Neural cell (in vitro differentiated cells): ENCODE data around the gene NT5C2. TPM values are rescaled to one million over a fixed set of nuclear protein-coding genes. Genes with fewer than 3 reads are reported as not detected.

Source experiments
- H2AFZ ChIP-seq: fragments of 200-600, 300-800 bp; sonication (generic), shearing (Covaris generic); 2 replicates; pipeline ENCODE4 v1.6.0; 2014; ENCODE audit warnings: low read depth, mild to moderate bottlenecking, antibody characterized with exemption, low read length, moderate library complexity
- H3F3A ChIP-seq: fragments of 200-600 bp; shearing (Covaris generic); 2 replicates; pipeline ENCODE4 v1.6.1; 2016; ENCODE audit warnings: mild to moderate bottlenecking, moderate library complexity, mixed read lengths, antibody characterized with exemption, low read length; ENCODE audit not compliant: insufficient read depth, poor library complexity, severe bottlenecking
- H3K27ac ChIP-seq: fragments of 200-600, 300-800 bp; sonication (generic), shearing (Covaris generic); 2 replicates; pipeline ENCODE4 v1.5.1; 2014; ENCODE audit warnings: mild to moderate bottlenecking, low read length, moderate library complexity
- H3K27me3 ChIP-seq: fragments of 300-800, 200-600 bp; sonication (generic), shearing (Covaris generic); 2 replicates; pipeline ENCODE4 v1.6.0; 2014; ENCODE audit warnings: mild to moderate bottlenecking, low read depth, low read length, moderate library complexity; ENCODE audit not compliant: insufficient read depth
- H3K36me3 ChIP-seq: fragments of 300-800, 200-600 bp; sonication (generic), shearing (Covaris generic); 2 replicates; pipeline ENCODE4 v1.5.1; 2014; ENCODE audit warnings: mild to moderate bottlenecking, antibody characterized with exemption, low read length, moderate library complexity; ENCODE audit not compliant: insufficient read depth
- H3K4me2 ChIP-seq: fragments of 300-800, 200-600 bp; sonication (generic), shearing (Covaris generic); 2 replicates; pipeline ENCODE4 v1.6.0; 2014; ENCODE audit warnings: mild to moderate bottlenecking, low read length
- H3K4me3 ChIP-seq: fragments of 300-800, 200-600 bp; sonication (generic), shearing (Covaris generic); 2 replicates; pipeline ENCODE4 v1.5.1; 2014; ENCODE audit warnings: mild to moderate bottlenecking, low read length, moderate library complexity
- H3K79me2 ChIP-seq: fragments of 200-600 bp; shearing (Covaris generic); replicated peaks from 2 replicates; pipeline ENCODE4 v1.6.0; 2014; ENCODE audit warnings: mild to moderate bottlenecking, low read length, moderate library complexity; ENCODE audit not compliant: insufficient read depth
- H3K9ac ChIP-seq: fragments of 300-800, 200-600 bp; sonication (generic), shearing (Covaris generic); 2 replicates; pipeline ENCODE4 v1.6.1; 2016; ENCODE audit warnings: mild to moderate bottlenecking, low read length, mixed read lengths
- H3K9me2 ChIP-seq: fragments of 200-600 bp; shearing (Covaris generic); 2 replicates; pipeline ENCODE4 v1.6.1; 2016; ENCODE audit warnings: mild to moderate bottlenecking, low read length, mixed read lengths; ENCODE audit not compliant: insufficient read depth
- H3K9me3 ChIP-seq: fragments of 200-600, 300-800 bp; sonication (generic), shearing (Covaris generic); 2 replicates; pipeline ENCODE4 v1.6.1; 2016; ENCODE audit warnings: mild to moderate bottlenecking, mixed run types, low read length, moderate library complexity, mixed read lengths
- H4K20me1 ChIP-seq: fragments of 200-600 bp; shearing (Covaris generic); 2 replicates; pipeline ENCODE4 v1.6.1; 2016; ENCODE audit warnings: mild to moderate bottlenecking, mixed run types; ENCODE audit not compliant: insufficient read depth
- CTCF ChIP-seq: fragments of 450-650 bp; IDR thresholded peaks from 2 replicates; pipeline ENCODE4 v1.5.1; 2014; ENCODE audit warnings: antibody characterized with exemption, mild to moderate bottlenecking, moderate library complexity; ENCODE audit not compliant: poor library complexity, severe bottlenecking
- EP300 ChIP-seq: fragments of 450-650 bp; conservative IDR thresholded peaks from 2 replicates; pipeline ENCODE4 v1.6.1; 2014; ENCODE audit warnings: antibody characterized with exemption, mild to moderate bottlenecking, moderate library complexity; ENCODE audit not compliant: poor library complexity, severe bottlenecking
- EZH2 ChIP-seq: fragments of 200-600, 300-800 bp; shearing (Covaris generic), sonication (generic); IDR thresholded peaks from 2 replicates; pipeline ENCODE4 v1.6.1; 2014; ENCODE audit warnings: antibody characterized with exemption, low read length, borderline replicate concordance, mild to moderate bottlenecking; ENCODE audit not compliant: insufficient read depth, poor library complexity, severe bottlenecking
- MXI1 ChIP-seq: fragments of 450-650 bp; conservative IDR thresholded peaks from 2 replicates; pipeline ENCODE4 v1.6.1; 2014; ENCODE audit warnings: antibody characterized with exemption, mild to moderate bottlenecking; ENCODE audit not compliant: poor library complexity, severe bottlenecking
- POLR2AphosphoS5 ChIP-seq: IDR thresholded peaks from 2 replicates; pipeline ENCODE4 v1.6.1; 2012
- RAD21 ChIP-seq: fragments of 450-650 bp; conservative IDR thresholded peaks from 2 replicates; pipeline ENCODE4 v1.6.1; 2014; ENCODE audit warnings: antibody characterized with exemption, mild to moderate bottlenecking, moderate library complexity
- REST ChIP-seq: IDR thresholded peaks from 2 replicates; pipeline ENCODE4 v1.6.1; 2012; ENCODE audit warnings: borderline replicate concordance
- SMC3 ChIP-seq: fragments of 450-650 bp; conservative IDR thresholded peaks from 2 replicates; pipeline ENCODE4 v1.6.1; 2014; ENCODE audit warnings: antibody characterized with exemption, mild to moderate bottlenecking, moderate library complexity; ENCODE audit not compliant: poor library complexity
- TAF1 ChIP-seq: IDR thresholded peaks from 2 replicates; pipeline ENCODE4 v1.6.1; 2012; ENCODE audit warnings: low read depth
- polyA plus RNA-seq: library from polyadenylated mRNA; depleted of rRNA; stranded (reverse); fragments of >200 nt; gene quantifications from 2 replicates; pipeline ENCODE4 v1.2.3, GENCODE V29; 2014

The NT5C2 gene
- polyA plus RNA-seq, 1 donor from 2014 or later: 190 TPM

- H3K9me3 ChIP-seq: no peaks in the 10 kb centered on the region
- no peaks in the 10 kb centered on the region for H3K79me2 ChIP-seq
- no peaks in the 10 kb centered on the region for H3F3A ChIP-seq
- no peak for TF ChIP-seq SMC3
- no peak for TF ChIP-seq EZH2
- no peak for TF ChIP-seq TAF1
- no peak for TF ChIP-seq MXI1
- TF ChIP-seq CTCF: no peak
- TF ChIP-seq REST: no peak
- TF ChIP-seq POLR2AphosphoS5: no peak
- no peak for TF ChIP-seq RAD21
- TF ChIP-seq EP300: no peak
- H3K27me3 ChIP-seq: no peaks in the 10 kb centered on the region
- no peak overlapping the region for H2AFZ ChIP-seq
- no peak overlapping the region for H3K27ac ChIP-seq
- H3K9me2 ChIP-seq: no peaks in the 10 kb centered on the region
- no peak overlapping the region for H3K4me3 ChIP-seq
- no peaks in the 10 kb centered on the region for H4K20me1 ChIP-seq
- no peak overlapping the region for H3K9ac ChIP-seq
- H3K4me2 ChIP-seq: no peak overlapping the region
- no peaks in the 10 kb centered on the region for H3K36me3 ChIP-seq
These were observed 143.8 kb downstream of the NT5C2 start for GRCh38 chr10:103049237-103049636.

- H3K4me2 ChIP-seq: no peak overlapping the region
- no peaks in the 10 kb centered on the region for H3K9me3 ChIP-seq
- TF ChIP-seq RAD21 (no peak), EP300 (no peak), REST (no peak), EZH2 (no peak), SMC3 (no peak), TAF1 (no peak), CTCF (no peak), MXI1 (no peak), POLR2AphosphoS5 (no peak)
These were observed 145.7 kb downstream of the NT5C2 start for GRCh38 chr10:103047381-103047780.

More at GRCh38 chr10:103047381-103047780, 145.7 kb downstream of the NT5C2 start:
- Histone ChIP-seq H2AFZ (no peak overlapping the region), H3K27me3 (no peaks in the 10 kb centered on the region), H3K36me3 (no peaks in the 10 kb centered on the region), H3K79me2 (no peaks in the 10 kb centered on the region), H3K4me3 (no peak overlapping the region), H3F3A (no peaks in the 10 kb centered on the region), H3K9me2 (no peaks in the 10 kb centered on the region), H3K27ac (no peak overlapping the region), H3K9ac (no peak overlapping the region), H4K20me1 (no peaks in the 10 kb centered on the region)
